ENCODE data around the gene SH3D21. TPM values are rescaled to one million over a fixed set of nuclear protein-coding genes. Genes with fewer than 3 reads are reported as not detected.

SH3D21 gene
- total and polyA plus RNA-seq, 10 of the 15 experiments (the other 5 are each of a cell fraction or from before 2014, with no cell fraction given): 0.06 to 5.9 (median 2.4) TPM

- TF ChIP-seq POLR2A (IDR thresholded peaks at IDR 0.05; ENCODE audit: low read depth, low read length): no peak
- no peak for TF ChIP-seq CHD1 (IDR thresholded peaks at IDR 0.05; ENCODE audit: low read depth, low read length)
- TF ChIP-seq TCF3 (IDR thresholded peaks at IDR 0.05; ENCODE audit: borderline replicate concordance, insufficient read depth, low read depth, low read length): no peak
- TF ChIP-seq YBX1 (IDR thresholded peaks at IDR 0.05): no peak
- no peak for TF ChIP-seq CBX3 (IDR thresholded peaks at IDR 0.05; ENCODE audit: borderline replicate concordance, low read depth)
- no peak for TF ChIP-seq NRF1 (conservative IDR thresholded peaks at IDR 0.05; ENCODE audit: low read depth, low read length)
- TF ChIP-seq JUNB (IDR thresholded peaks at IDR 0.05): no peak
- TF ChIP-seq, protein P1, sequence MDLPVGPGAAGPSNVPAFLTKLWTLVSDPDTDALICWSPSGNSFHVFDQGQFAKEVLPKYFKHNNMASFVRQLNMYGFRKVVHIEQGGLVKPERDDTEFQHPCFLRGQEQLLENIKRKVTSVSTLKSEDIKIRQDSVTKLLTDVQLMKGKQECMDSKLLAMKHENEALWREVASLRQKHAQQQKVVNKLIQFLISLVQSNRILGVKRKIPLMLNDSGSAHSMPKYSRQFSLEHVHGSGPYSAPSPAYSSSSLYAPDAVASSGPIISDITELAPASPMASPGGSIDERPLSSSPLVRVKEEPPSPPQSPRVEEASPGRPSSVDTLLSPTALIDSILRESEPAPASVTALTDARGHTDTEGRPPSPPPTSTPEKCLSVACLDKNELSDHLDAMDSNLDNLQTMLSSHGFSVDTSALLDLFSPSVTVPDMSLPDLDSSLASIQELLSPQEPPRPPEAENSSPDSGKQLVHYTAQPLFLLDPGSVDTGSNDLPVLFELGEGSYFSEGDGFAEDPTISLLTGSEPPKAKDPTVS (IDR thresholded peaks at IDR 0.05; ENCODE audit: low read depth, low read length): no peak
- TF ChIP-seq CTCF (IDR thresholded peaks at IDR 0.05 in 2 of 3, conservative IDR thresholded peaks at IDR 0.05 in 1 of 3; ENCODE audit: control insufficient read depth in 2 of 3, extremely low read depth in 1 of 3, insufficient read depth in 1 of 3, low read depth in 3 of 3, low read length in 3 of 3): no peak
- no peak for TF ChIP-seq BCL11A (IDR thresholded peaks at IDR 0.05; ENCODE audit: low read depth, low read length)
- no peak for TF ChIP-seq EED (IDR thresholded peaks at IDR 0.05; ENCODE audit: low read depth)
- BruUV-seq (replicated peaks): no TSS peak
- H3K9me3 ChIP-seq (replicated peaks; ENCODE audit: control insufficient read depth, insufficient read depth, low read length): no peaks in the 10 kb centered on the region
- H4K20me1 ChIP-seq (ENCODE audit: control insufficient read depth, insufficient read depth): no peaks in the 10 kb centered on the region
- ATAC-seq (no peak), DNase-seq (ENCODE audit: low read depth, low spot score) (no peak), FAIRE-seq (no peak)
- no peaks in the 10 kb centered on the region for H3K27me3 ChIP-seq (replicated peaks in 1 of 2; ENCODE audit: control insufficient read depth in 2 of 2, insufficient read depth in 2 of 2, low read length in 1 of 2)
- no peaks in the 10 kb centered on the region for H3K4me1 ChIP-seq (ENCODE audit: control insufficient read depth, insufficient read depth, low read length)
- H3K9ac ChIP-seq (ENCODE audit: control insufficient read depth, insufficient read depth, low read length): no peak overlapping the region
- H3K4me3 ChIP-seq: no peak overlapping the region
- SMC1A ChIA-PET (ENCODE audit: uncharacterized antibody, unreplicated experiment): no interaction called here
- no peak overlapping the region for H3K4me2 ChIP-seq (ENCODE audit: control insufficient read depth, insufficient read depth)
- intact Hi-C loops (cut with micrococcal nuclease; ENCODE audit: unreplicated experiment) (no loop called here), in situ Hi-C loops (cut with MboI) (no loop called here)
- no peaks in the 10 kb centered on the region for H3K36me3 ChIP-seq (ENCODE audit: control insufficient read depth in 2 of 2, insufficient read depth in 2 of 2, low read length in 1 of 2)
- H2AFZ ChIP-seq (ENCODE audit: control insufficient read depth, low read depth, low read length): no peak overlapping the region
- RAD21 ChIA-PET (ENCODE audit: unreplicated experiment): no interaction called here
- no peak overlapping the region for H3K27ac ChIP-seq (ENCODE audit: control insufficient read depth, insufficient read depth)
- POLR2A ChIA-PET: no interaction called here
- 68% methylated on average over 15 of the region's 15 CpGs for WGBS (ENCODE audit: insufficient coverage, insufficient replicate concordance, low lambda C conversion rate, missing lambda C conversion rate)
- H3K79me2 ChIP-seq (ENCODE audit: control insufficient read depth, insufficient read depth, low read length): no peaks in the 10 kb centered on the region
- CTCF ChIA-PET: no interaction called here
Observed at GRCh38 chr1:36330940-36331339, 24.8 kb downstream of the SH3D21 start.
